Measurements from ENCODE around the gene EML6.

Gene EML6

GRCh38 chr2:54757500-54757899 lies 34.0 kb downstream of the EML6 start:
- DNase-seq (ENCODE audit: low read depth): no peak

GRCh38 chr2:54758951-54759350 lies 35.5 kb downstream of the EML6 start:
- DNase-seq (ENCODE audit: low read depth): no peak

DNA sequence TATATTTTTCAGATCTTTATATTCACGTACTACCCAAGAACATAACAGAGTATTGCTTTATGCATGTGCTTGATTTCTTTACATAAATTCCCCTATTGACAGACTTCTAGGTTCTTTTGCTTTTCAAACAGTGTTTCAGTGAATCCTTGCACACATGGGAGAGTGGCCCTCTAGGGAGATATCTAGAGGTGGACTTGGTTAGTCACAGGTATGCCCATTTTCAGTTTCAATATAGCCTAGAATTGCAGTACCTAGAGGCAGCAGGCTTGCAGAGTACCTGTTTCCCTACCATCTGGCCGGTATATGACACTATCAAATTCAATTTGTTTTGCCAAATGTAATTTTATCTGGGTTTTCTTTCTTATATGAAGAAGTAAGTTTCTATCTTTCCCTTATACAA lies 36.8 kb downstream of the EML6 start:
- DNase-seq (ENCODE audit: low read depth): no peak

DNA sequence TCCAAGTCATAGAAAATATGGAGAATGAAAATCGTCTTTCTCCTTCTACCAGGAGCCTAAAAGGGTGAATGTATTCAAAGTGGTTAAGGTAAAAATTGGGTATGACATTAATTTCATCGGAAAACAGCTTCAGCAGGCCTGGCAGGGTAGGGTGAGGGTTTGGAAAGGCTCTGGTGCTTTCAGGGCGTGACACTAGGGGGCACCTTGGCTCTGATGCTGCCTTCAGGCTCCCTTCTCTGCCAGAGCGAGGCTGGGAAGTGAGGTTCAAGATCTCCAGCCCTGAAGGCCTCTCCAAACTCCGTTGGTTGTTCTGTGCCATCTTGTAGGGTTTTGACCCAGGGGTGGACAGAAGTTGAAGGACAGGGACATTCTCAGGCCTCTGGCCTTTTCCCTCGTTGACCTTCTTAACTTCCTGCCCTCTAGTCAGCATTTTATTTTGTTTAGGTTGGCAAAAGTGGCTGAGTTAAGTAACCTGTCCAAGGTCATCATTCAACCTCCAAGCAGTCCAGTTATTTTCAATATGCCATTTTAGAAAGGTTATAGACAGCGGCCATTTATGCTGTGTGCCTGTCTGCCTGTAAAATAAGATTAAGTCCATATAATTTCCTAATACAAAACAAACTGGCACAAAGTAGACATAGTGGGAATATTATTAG lies 40.3 kb downstream of the EML6 start:
- no peak for DNase-seq (ENCODE audit: low read depth)

DNA sequence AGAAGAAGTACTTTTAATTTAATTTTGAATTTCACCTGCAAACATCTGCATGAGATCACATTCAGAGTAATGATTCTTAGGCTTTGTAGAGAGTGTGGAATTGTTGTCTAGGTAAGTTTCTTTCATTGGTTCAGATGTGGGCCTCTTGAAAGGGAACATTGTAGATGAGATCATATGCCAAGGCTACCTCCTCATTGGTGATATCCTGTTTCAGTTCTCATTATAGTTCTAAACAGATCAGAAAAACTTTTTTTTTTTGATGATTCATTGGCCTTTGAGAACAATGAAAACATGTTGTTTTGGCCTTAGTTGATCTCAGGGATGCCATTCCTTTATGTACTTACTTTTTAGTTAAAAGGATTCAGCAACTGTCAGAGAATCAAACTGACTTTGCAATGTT lies 44.5 kb downstream of the EML6 start:
- no peak for DNase-seq (ENCODE audit: low read depth)

- no peak for DNase-seq (ENCODE audit: low read depth)
Measured at GRCh38 chr2:54768772-54769428, 45.4 kb downstream of the EML6 start.

GRCh38 chr2:54770211-54770610 lies 46.7 kb downstream of the EML6 start:
- DNase-seq (ENCODE audit: low read depth): no peak

DNA sequence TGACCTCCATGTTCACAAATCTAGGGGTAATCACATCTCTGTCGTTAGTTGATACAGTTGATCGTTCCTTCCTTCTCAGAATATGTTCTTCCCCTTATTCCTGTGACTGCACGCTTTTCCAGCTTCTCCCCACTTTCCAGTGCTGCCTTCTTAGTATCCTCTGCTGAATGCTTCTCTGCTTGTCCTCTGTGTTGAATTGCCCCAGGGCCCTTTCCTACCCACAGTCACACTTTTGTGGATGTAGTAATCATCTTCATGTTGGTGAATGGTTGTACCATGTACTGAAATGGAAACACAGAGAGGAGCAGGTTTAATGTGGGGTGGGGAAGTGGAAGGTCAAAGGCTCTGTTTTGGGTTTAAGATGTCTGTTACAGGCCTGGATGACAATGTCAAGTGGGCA lies 47.2 kb downstream of the EML6 start:
- DNase-seq (ENCODE audit: low read depth): no peak

GRCh38 chr2:54771166-54771885 lies 47.9 kb downstream of the EML6 start:
- peak; percentile 42 for DNase-seq (ENCODE audit: low read depth)

- DNase-seq (ENCODE audit: low read depth): no peak
Measured at GRCh38 chr2:54772110-54772509, 48.6 kb downstream of the EML6 start.

- no peak for DNase-seq (ENCODE audit: low read depth)
Measured at GRCh38 chr2:54772531-54772930, 49.1 kb downstream of the EML6 start.

GRCh38 chr2:54773233-54773632 lies 49.8 kb downstream of the EML6 start:
- DNase-seq (ENCODE audit: low read depth): no peak

DNA sequence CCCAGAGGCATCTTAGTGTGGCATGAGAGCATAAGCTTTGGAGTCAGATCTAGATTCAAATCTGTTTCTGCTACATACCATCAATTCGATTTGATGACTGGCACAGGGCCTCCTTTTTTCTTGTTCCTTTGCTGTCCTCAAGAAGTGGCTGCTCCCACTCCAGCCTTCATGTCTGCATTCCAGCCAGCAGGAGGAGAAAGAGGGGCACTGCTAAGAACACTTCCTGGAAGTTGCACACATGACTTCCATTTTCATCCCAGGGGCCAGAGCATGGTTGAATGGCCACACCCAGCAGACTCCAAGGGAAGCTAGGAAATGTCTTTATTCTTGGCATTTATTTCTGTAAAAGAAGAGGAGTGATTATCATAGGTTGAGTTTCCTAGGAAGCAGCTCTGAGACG lies 50.4 kb downstream of the EML6 start:
- DNase-seq (ENCODE audit: low read depth): no peak

- DNase-seq (ENCODE audit: low read depth): no peak
Measured at GRCh38 chr2:54775710-54776109, 52.2 kb downstream of the EML6 start.

GRCh38 chr2:54776494-54776893 lies 53.0 kb downstream of the EML6 start:
- no peak for DNase-seq (ENCODE audit: low read depth)

GRCh38 chr2:54783349-54783748 lies 59.9 kb downstream of the EML6 start:
- no peak for DNase-seq (ENCODE audit: low read depth)

GRCh38 chr2:54787270-54787669 lies 63.8 kb downstream of the EML6 start:
- DNase-seq (ENCODE audit: low read depth): no peak

DNA sequence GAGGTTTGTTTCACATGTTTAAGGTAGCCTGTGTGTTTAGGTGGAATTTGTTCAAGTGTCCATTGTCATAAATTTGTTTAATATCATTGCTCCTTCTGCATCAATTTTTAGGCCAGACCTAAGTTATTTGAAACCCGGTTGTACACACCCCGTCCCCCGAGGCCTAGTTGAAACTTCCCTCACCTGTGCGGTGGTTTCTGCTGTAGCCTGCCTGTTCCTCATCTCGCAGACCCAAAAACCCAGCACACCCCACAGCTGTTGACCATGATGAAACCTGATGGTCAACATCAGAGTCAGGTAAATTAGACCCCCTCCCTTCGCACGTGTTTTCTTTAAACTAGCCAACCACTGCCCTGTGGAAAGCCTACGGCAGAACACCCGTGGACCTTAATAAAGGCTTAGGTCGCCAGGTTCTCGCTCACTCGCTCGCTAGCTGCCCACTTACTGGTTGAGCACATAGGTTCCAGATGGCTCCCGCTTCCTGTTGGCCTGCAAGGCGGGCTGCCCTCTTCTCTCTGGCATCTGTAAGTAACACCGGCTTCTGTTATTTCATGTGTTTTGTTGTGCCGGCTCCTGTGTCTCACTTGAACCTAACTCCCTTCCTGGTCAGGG lies 64.4 kb downstream of the EML6 start:
- DNase-seq (ENCODE audit: low read depth): no peak

- no peak for DNase-seq (ENCODE audit: low read depth)
Measured at GRCh38 chr2:54789878-54790277, 66.4 kb downstream of the EML6 start.

DNA sequence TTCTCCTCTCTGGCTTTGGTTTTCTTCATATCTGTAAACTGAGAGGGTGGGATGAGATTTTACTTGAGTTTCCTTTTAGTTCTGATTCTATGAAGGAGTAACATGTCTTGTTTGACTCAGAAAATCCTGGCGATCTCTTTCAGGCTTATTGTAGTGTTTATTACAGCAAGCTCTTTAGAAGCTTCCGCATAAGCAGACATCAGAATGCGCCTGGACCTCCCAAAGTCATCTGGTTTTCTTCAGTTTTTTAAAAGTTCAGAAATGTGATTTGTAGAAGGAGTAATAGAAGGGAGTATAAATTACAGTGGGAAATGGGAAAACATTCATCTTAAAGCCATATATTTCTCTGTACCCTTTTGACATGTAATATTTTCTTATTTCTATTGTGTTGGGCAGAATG lies 68.4 kb downstream of the EML6 start:
- DNase-seq (ENCODE audit: low read depth): no peak

GRCh38 chr2:54797307-54797706 lies 73.8 kb downstream of the EML6 start:
- DNase-seq (ENCODE audit: low read depth): no peak

GRCh38 chr2:54801352-54801751 lies 77.9 kb downstream of the EML6 start:
- no peak for DNase-seq (ENCODE audit: low read depth)

Data from GM04504 (cell line).